K562 (cell line): ENCODE measurements around the gene RNF114.

Experiments
- CHD1 ChIP-seq: fragments of 200-600 bp; sonication (generic); IDR thresholded peaks from one replicate; pipeline ENCODE4 v1.6.1; 2012; ENCODE audit warnings: mild to moderate bottlenecking, moderate library complexity, low read length, inconsistent platforms
- FOXJ3 ChIP-seq: sonication (generic); formaldehyde crosslinking; IDR thresholded peaks from 2 replicates; pipeline ENCODE4 v1.4.0; 2020; ENCODE audit warnings: mild to moderate bottlenecking, missing genetic modification reagents
- MTA1 ChIP-seq: fragments of 450-650 bp; IDR thresholded peaks from 2 replicates; pipeline ENCODE4 v1.6.1; 2017; ENCODE audit warnings: borderline replicate concordance
- RBBP5 ChIP-seq: fragments of 200-600 bp; sonication (generic); IDR thresholded peaks from 2 replicates; pipeline ENCODE4 v1.6.1; 2012; ENCODE audit warnings: borderline replicate concordance, mild to moderate bottlenecking, low read length, control low read depth, inconsistent platforms; ENCODE audit not compliant: insufficient read depth, poor library complexity, severe bottlenecking
- RBFOX2 ChIP-seq: fragments of 200-400 bp; formaldehyde crosslinking; IDR thresholded peaks from 2 replicates; pipeline ENCODE4 v1.6.1; 2017; ENCODE audit warnings: low read depth, mild to moderate bottlenecking, low read length, moderate library complexity
- REST ChIP-seq, 2 experiments: fragments of 450-650 bp; formaldehyde crosslinking in 1 of 2; IDR thresholded peaks; 2 replicates each; pipeline versions ENCODE4 v1.4.0 to v1.6.1; 2014 to 2020; ENCODE audit warnings: mild to moderate bottlenecking in 2 of 2, borderline replicate concordance in 1 of 2, low read depth in 1 of 2
- SIN3A ChIP-seq, 2 experiments: fragments of 150-350 bp in 1 of 2; IDR thresholded peaks; 2 replicates each; pipeline ENCODE4 v1.6.1; 2011 to 2016; ENCODE audit warnings: borderline replicate concordance in 2 of 2, low read depth in 2 of 2, low read length in 2 of 2, mild to moderate bottlenecking in 2 of 2, moderate library complexity in 2 of 2; ENCODE audit not compliant: control insufficient read depth in 1 of 2
- SMAD1 ChIP-seq: fragments of 150-350 bp; IDR thresholded peaks from 2 replicates; pipeline ENCODE4 v1.6.1; 2014; ENCODE audit warnings: low read length, low read depth; ENCODE audit not compliant: partially characterized antibody
- SMARCE1 ChIP-seq: fragments of 450-650 bp; IDR thresholded peaks from 2 replicates; pipeline ENCODE4 v1.7.1; 2016; ENCODE audit warnings: mild to moderate bottlenecking
- TAF1 ChIP-seq: IDR thresholded peaks from 2 replicates; pipeline ENCODE4 v1.6.1; 2011; ENCODE audit warnings: mild to moderate bottlenecking, low read length, moderate library complexity; ENCODE audit not compliant: insufficient read depth, control insufficient read depth, severe bottlenecking; ENCODE audit errors: extremely low read depth
- ZBTB8A ChIP-seq: fragments of 450-650 bp; IDR thresholded peaks from 2 replicates; pipeline ENCODE4 v1.6.1; 2018; ENCODE audit warnings: mild to moderate bottlenecking, moderate library complexity; ENCODE audit not compliant: partially characterized antibody
- ZFP36 ChIP-seq: fragments of 150-350 bp; IDR thresholded peaks from 2 replicates; pipeline ENCODE4 v1.6.1; 2018; ENCODE audit warnings: low read length, low read depth; ENCODE audit not compliant: partially characterized antibody
- ZNF263 ChIP-seq: sonication (generic); formaldehyde crosslinking; IDR thresholded peaks from 2 replicates; pipeline ENCODE4 v1.8.0; 2022; ENCODE audit warnings: mild to moderate bottlenecking, missing genetic modification reagents, borderline replicate concordance
- ZZZ3 ChIP-seq: fragments of 450-650 bp; IDR thresholded peaks from 2 replicates; pipeline ENCODE4 v1.6.1; 2016; ENCODE audit warnings: antibody characterized with exemption, mild to moderate bottlenecking, moderate library complexity

GRCh38 chr20:49951151-49951550, 15.0 kb downstream of the RNF114 start:
- TF ChIP-seq SIN3A (IDR thresholded peaks at IDR 0.05; ENCODE audit: borderline replicate concordance in 2 of 2, control insufficient read depth in 1 of 2, low read depth in 2 of 2, low read length in 2 of 2) (no peak), CHD1 (no peak), REST (IDR thresholded peaks at IDR 0.05; ENCODE audit: borderline replicate concordance) (no peak), REST (CRISPR knock-in tag; IDR thresholded peaks at IDR 0.05; ENCODE audit: low read depth) (no peak), RBFOX2 (no peak), ZBTB8A (no peak), TAF1 (no peak), ZZZ3 (no peak), FOXJ3 (CRISPR knock-in tag) (no peak), MTA1 (no peak), ZFP36 (no peak), RBBP5 (no peak), SMAD1 (no peak), SMARCE1 (no peak), ZNF263 (no peak)
